ENCODE data around the gene MCCD1.

DNA sequence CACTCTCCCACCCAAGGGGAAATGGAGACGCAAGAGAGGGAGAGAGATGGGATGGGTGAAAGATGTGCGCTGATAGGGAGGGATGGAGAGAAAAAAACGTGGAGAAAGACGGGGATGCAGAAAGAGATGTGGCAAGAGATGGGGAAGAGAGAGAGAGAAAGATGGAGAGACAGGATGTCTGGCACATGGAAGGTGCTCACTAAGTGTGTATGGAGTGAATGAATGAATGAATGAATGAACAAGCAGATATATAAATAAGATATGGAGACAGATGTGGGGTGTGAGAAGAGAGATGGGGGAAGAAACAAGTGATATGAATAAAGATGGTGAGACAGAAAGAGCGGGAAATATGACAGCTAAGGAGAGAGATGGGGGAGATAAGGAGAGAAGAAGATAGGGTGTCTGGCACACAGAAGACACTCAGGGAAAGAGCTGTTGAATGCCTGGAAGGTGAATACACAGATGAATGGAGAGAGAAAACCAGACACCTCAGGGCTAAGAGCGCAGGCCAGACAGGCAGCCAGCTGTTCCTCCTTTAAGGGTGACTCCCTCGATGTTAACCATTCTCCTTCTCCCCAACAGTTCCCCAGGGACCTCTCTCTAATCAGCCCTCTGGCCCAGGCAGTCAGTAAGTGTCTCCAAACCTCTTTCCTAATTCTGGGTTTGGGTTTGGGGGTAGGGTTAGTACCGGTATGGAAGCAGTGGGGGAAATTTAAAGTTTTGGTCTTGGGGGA lies 47.4 kb downstream of the MCCD1 start:
- TF ChIP-seq, protein P1, sequence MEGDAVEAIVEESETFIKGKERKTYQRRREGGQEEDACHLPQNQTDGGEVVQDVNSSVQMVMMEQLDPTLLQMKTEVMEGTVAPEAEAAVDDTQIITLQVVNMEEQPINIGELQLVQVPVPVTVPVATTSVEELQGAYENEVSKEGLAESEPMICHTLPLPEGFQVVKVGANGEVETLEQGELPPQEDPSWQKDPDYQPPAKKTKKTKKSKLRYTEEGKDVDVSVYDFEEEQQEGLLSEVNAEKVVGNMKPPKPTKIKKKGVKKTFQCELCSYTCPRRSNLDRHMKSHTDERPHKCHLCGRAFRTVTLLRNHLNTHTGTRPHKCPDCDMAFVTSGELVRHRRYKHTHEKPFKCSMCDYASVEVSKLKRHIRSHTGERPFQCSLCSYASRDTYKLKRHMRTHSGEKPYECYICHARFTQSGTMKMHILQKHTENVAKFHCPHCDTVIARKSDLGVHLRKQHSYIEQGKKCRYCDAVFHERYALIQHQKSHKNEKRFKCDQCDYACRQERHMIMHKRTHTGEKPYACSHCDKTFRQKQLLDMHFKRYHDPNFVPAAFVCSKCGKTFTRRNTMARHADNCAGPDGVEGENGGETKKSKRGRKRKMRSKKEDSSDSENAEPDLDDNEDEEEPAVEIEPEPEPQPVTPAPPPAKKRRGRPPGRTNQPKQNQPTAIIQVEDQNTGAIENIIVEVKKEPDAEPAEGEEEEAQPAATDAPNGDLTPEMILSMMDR (IDR thresholded peaks at IDR 0.05; ENCODE audit: low read depth, low read length, poor library complexity, severe bottlenecking) = no peak
- no peak for TF ChIP-seq EZH2phosphoT487 (IDR thresholded peaks at IDR 0.05; ENCODE audit: borderline replicate concordance, low read length)

Data from DOHH2 (cell line).